Stimulated activated CD8-positive, alpha-beta memory T cell treated with anti-CD3 and anti-CD28 coated beads, Interleukin-15, amount 100 ng/mL, for 4 hours (primary cell): ENCODE measurements around the gene SLCO6A1.

ENCODE experiments used
- DNase-seq, 2 donors: peaks; one replicate each; pipeline ENCODE4 v3.0.0-alpha.2; 2020; ENCODE audit warnings: low read depth in 2 of 2

Gene SLCO6A1

DNA sequence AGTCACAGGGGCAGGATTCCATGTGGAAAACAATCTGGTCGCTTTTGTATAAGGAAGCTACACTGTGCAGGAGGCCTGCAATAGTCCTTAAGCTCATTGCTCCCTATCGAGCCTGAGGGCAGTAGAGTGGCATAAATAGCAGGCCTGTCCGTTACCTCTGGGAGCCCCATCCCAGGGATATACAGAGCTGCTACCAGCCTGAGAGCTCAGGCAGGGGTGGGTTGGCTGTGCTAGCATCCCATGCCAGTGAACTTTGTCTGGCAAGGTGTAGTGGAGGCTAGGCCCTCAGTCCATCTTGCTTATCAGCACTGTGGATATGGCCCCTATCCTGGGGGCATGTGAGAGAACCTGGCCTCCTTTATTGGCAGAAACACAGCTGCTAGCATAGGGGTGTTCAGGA is 47.7 kb downstream of the SLCO6A1 start:
- no peak for DNase-seq

DNA sequence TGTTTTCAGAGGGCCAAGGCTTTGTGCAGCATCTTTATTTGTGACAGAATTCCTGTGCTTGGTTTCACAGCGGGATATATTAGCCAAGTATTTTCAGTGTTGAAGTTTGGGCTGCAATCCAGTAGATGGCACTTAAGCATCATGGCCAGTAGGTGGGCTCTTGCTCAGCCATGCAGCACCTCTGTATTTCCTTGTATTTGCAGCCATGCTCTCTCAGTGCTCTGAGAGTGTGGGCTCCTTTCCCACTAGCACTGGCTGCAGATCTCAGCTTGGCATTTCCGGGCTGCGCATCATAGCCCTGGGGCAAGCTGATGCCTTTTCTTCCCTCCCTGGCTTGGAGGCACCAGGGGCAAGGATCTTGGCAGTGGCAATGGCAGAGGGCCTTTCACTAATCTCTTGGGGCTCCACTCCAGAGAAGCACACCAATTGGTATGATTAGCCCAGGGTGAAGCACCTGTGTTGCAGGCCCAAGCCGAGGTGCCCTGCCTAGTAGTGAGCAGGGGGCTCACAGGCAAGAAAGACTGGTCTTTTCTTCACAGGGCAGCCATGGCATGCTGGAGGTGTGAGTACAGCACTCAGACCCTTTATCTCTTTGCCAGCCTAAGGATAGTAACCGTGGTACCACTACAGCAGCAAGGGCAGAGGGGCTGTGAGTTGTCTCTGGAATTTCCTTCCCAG is 48.3 kb downstream of the SLCO6A1 start:
- no peak for DNase-seq

DNA sequence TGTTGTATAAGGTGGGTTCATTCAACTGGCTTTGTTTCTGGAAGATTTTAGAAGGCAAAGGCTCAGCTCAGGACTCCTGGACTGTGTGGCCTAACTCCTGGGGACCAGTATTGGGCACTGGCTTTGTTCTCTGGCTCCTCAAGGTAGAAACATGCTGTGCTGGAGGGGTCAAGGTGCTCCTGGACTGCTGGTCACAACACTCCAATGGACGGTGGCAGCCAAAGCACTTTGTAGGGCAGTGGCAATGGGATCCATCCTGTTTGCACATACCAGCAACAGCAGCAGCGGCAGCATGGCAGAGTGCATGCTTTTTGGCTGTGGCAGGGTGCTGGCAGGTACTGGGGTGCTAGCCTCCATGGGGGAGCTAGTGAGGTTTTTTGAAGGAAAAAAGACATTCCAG is 65.3 kb downstream of the SLCO6A1 start:
- DNase-seq: no peak

DNA sequence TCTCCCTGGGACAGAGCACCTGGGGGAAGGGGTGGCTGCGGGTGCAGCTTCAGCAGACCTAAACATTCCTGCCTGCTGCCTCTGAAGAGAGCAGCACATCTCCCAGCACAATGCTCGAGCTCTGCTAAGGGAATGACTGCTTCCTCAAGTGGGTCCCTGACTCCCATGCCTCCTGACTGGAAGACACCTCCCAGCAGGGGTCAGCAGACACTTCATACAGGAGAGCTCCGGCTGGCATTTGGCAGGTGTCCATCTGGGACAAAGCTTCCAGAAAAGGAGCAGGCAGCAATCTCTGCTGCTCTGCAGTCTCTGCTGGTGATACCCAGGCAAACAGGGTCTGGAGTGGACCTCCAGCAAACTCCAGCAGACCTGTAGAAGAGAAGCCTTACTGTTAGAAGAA is 77.2 kb downstream of the SLCO6A1 start:
- no peak for DNase-seq

DNA sequence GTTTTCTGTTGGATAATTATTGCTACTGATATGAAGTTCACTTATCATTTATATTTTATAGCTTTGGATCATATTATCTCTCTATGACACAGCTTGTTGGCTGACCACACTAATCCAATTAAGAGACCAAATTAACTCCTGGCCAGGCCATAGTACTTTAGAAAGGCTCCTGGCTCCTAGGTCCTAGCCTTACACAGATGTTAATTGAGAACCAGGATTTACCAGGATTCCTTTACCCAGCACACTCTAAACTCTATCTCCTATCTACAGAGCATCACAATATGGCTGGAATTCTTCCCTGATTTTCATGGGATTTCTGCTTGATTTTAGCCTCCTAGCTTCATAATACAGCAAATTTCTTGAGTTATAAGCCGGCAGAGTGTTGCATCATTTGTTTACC is 80.3 kb downstream of the SLCO6A1 start:
- DNase-seq: no peak

DNA sequence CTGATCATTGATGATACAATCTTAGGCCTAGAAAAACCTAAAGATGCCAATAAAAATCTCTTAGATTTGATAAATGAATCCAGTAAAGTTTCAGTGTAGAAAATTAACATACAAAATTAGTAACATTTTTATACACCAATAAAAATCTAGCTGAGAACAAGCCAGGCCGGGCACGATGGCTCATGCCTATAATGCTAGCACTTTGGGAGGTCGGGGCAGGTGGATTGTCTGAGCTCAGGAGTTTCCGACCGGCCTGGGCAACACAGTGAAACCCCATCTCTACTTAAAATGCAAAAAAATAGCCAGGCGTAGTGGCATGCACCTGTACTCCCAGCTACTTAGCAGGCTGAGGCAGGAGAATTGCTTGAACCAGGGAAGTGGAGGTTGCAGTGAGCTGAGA is 84.4 kb downstream of the SLCO6A1 start:
- no peak for DNase-seq

DNA sequence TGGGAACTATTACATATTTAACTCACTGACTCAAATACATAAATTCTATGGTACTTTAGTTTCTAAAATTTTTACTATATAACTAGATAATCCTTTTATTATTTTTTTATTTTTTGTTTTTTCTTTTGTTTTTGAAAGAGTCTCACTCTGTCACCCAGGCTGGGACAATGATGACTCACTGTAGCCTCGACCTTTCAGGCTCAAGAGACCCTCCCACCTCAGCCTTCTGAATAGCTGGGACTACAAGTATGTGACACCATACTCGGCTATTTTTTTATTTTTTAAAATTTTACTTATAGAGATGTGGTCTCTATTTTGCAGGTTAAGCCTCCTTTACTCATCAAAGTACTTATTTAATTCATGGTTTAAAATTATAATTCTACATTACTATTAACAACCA is 110.6 kb downstream of the SLCO6A1 start:
- DNase-seq: no peak

DNA sequence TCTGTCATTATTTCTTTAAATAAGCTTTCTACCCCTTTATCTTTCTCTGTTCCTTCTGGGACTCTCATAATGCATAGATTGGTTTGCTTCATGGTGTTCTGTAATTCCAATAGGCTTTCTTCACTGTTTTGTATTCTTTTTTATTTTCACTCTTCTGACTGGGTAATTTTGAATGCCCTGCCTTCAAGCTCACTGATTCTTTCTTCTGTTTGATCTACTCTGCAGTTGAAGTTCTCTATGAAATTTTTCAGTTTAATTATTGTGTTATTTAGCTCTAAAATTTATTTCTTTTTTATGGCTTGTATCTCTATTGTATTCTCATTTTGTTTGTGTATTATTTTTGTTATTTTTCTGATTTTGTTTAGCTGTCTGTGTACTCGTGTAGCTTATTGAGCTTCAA is 113.4 kb downstream of the SLCO6A1 start:
- no peak for DNase-seq

DNA sequence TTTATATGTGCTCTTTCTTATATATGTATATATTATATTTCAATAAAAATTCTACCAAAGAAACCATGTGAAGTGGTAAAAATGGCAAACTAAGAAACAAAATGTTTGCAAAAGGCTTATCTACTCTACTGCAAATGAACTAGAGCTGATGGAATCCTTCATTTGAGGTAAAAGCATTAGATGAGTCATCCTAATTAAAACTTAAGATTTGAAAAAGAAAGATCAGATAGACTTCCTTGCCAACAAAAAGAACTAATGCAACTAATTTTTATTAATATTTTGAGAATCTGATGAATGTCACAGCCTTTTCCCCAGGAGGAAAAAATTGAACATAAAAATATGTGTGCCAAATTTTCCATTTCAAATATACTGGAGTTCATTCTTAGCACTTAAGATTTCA is 118.6 kb downstream of the SLCO6A1 start:
- DNase-seq: no peak

DNA sequence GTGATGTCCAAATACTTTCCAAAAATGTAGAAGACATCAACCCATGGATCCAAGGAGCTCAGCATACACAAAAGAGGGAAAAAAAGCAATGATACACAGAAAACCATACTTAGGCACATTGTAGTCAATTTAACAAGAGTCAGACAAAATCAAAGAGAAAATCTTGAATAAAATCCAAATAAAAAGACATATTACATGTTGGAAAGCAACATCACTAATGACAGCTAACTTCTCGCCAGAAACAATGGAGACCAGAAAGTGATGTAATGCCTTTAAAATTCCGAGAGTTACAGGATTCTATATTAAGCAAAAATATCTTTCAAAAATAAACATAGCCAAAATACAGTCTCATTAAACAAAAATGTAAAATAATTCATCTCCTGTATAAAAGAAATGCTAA is 122.9 kb downstream of the SLCO6A1 start:
- DNase-seq: no peak

DNA sequence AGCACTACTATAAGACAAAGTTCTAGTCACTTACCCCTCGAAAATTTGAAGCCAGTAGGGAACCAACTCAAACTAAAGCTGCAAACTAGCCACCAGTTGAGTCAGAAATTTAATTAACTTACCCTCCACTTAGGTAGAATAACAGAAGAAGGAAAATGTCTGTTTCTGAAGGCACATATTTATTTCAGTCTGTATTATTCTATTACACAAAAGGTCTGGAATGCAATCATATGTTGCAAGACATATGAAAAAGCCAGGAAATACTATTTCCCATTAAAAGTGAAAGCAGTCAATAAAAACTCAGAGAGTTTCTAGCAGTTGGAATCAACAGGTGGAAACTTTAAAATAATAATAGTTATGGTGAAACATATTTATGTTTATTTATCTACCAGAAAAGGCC is 123.5 kb downstream of the SLCO6A1 start:
- no peak for DNase-seq

DNA sequence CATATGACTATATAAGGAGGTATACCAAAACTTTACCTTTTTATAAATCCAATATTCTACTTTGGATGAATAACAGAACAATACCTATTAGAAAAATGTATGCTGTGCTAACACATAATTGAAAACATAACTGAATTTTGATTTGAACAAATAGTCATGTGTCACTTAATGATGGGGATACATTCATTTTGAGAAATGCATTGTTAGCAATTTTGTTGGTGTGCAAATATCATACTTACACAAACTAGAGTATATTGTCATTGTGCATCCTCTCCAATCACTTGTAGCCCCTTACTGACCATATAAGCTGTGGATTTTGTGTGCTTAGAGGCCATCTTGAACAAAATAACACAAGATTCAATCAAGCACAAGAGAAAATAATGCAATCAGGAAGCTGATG is 130.4 kb downstream of the SLCO6A1 start:
- no peak for DNase-seq

DNA sequence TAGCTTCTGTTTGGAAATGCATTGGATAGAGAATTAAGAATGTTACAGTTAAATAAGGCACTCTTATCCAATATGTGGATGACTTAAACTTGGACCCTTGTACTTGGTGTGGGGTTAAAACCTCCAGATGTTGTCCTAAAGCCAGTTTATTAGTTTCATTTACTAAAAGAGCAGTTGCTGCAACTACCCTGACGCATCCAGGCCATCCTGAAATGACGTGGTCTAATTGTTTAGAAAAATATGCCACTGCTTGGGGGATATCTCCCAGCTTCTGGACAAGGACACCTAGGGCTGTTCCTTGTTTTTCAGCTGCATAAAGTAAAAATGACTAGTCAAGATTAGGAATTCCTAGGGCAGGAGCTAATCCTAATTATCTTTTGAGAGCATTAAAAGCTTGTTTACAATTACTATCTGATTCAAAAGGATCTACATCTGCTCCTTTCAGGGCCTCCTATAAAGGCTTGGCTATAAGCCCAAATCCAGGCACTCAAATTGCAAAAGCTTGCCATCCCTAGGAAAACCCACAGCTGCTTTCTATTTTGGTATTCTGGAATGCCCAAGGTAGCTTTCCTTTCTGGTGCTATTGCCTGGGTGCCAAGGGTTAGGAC is 157.0 kb downstream of the SLCO6A1 start:
- no peak for DNase-seq

DNA sequence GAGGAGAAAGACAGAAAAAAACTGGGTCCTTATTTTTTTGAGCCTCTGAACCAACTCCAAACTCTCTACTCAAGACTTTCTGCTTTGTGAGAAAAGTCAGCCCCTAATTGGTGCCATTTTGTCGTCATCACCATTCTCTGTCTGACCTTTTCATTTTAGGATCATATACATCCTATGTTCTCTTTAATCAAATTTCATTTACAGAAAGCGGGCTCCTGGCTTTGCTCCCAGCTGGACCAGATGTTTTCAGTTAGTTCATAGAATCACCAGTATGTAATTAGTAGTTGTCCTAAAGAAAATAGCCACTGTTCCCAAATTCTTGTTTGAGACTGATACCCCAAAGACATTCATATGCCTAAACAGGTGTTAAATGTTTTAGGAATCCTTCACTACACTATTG is 174.1 kb downstream of the SLCO6A1 start:
- no peak for DNase-seq
